GM12878 (cell line): ENCODE measurements around the gene CNNM1.

ENCODE experiments used
- BCL11A ChIP-seq: IDR thresholded peaks from 2 replicates; pipeline ENCODE4 v1.6.1; 2011; ENCODE audit warnings: low read depth, low read length
- CHD2 ChIP-seq: IDR thresholded peaks from 2 replicates; pipeline ENCODE4 v1.6.1; 2011; ENCODE audit warnings: low read depth, low read length, improper control_type of control experiment, borderline replicate concordance
- ESRRA ChIP-seq: IDR thresholded peaks from 2 replicates; pipeline ENCODE4 v1.6.1; 2012; ENCODE audit warnings: mild to moderate bottlenecking, low read length, improper control_type of control experiment
- FOS ChIP-seq: IDR thresholded peaks from 3 replicates; pipeline ENCODE4 v1.6.1; 2011; ENCODE audit warnings: borderline replicate concordance; ENCODE audit not compliant: insufficient read length; ENCODE audit errors: extremely low read depth
- FOXM1 ChIP-seq: IDR thresholded peaks from 2 replicates; pipeline ENCODE4 v1.6.1; 2012; ENCODE audit warnings: low read depth, mild to moderate bottlenecking, inconsistent platforms, low read length, moderate library complexity
- POLR2AphosphoS5 ChIP-seq: IDR thresholded peaks from 2 replicates; pipeline ENCODE4 v1.6.1; 2011; ENCODE audit warnings: mild to moderate bottlenecking, low read length, inconsistent platforms
- RAD21 ChIP-seq: IDR thresholded peaks from 2 replicates; pipeline ENCODE4 v1.6.1; 2011; ENCODE audit warnings: mild to moderate bottlenecking, low read depth, low read length, moderate library complexity; ENCODE audit not compliant: insufficient read depth
- SMAD1 ChIP-seq: fragments of 450-650 bp; IDR thresholded peaks from 2 replicates; pipeline ENCODE4 v1.6.1; 2018; ENCODE audit warnings: mild to moderate bottlenecking, low read depth; ENCODE audit not compliant: partially characterized antibody
- ZNF274 ChIP-seq: IDR thresholded peaks from one replicate; pipeline ENCODE4 v1.8.0; 2011; ENCODE audit not compliant: insufficient read length, insufficient read depth
- ZZZ3 ChIP-seq: IDR thresholded peaks from 2 replicates; pipeline ENCODE4 v1.6.1; 2011; ENCODE audit warnings: low read depth; ENCODE audit not compliant: control insufficient read depth, insufficient read length
- TF ChIP-seq, protein P1 (sequence below): IDR thresholded peaks from 2 replicates; pipeline ENCODE4 v1.6.1; 2011; ENCODE audit warnings: low read depth, mild to moderate bottlenecking, low read length, moderate library complexity, borderline replicate concordance; ENCODE audit errors: extremely low read depth
- TF ChIP-seq, protein P2 (sequence below), 3 experiments: IDR thresholded peaks in 2 of 3; conservative IDR thresholded peaks in 1 of 3; 2 replicates each; pipeline ENCODE4 v1.5.1; 2011; ENCODE audit warnings: low read depth in 3 of 3, low read length in 3 of 3, mild to moderate bottlenecking in 3 of 3, control low read depth in 2 of 3, moderate library complexity in 2 of 3, inconsistent platforms in 1 of 3, mixed read lengths in 1 of 3; ENCODE audit not compliant: control insufficient read depth in 2 of 3, insufficient read depth in 1 of 3; ENCODE audit errors: extremely low read depth in 1 of 3
- TF ChIP-seq, protein P3 (sequence below): fragments of 450-650 bp; IDR thresholded peaks from 2 replicates; pipeline ENCODE4 v1.6.1; 2017; ENCODE audit warnings: antibody characterized with exemption, mild to moderate bottlenecking, moderate library complexity
- TF ChIP-seq, protein P4 (sequence below): fragments of 450-650 bp; formaldehyde crosslinking; IDR thresholded peaks from 2 replicates; pipeline ENCODE4 v1.4.0; 2020; ENCODE audit warnings: mild to moderate bottlenecking, moderate library complexity

DNA sequence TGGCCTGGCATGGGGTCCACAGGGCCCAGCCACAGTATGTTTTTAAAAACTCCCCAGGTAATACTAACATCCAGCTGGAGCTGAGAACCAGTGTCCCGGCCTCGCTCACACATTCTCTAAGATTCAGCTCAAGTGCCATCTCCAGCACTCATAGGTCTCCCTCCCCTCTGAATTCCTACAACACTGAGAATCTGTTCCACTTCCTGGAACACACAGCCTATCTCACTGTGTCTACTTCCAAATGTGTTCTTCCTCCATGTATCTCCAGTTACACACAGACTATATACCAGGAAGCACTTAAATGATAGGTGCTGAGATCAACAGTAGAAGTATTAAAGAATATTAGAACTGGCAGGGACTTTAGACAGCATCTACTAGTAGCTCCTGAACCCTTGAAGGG, 90.5 kb downstream of the CNNM1 start:
- TF ChIP-seq, protein P1, sequence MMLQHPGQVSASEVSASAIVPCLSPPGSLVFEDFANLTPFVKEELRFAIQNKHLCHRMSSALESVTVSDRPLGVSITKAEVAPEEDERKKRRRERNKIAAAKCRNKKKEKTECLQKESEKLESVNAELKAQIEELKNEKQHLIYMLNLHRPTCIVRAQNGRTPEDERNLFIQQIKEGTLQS, result no peak
- TF ChIP-seq, protein P2, sequence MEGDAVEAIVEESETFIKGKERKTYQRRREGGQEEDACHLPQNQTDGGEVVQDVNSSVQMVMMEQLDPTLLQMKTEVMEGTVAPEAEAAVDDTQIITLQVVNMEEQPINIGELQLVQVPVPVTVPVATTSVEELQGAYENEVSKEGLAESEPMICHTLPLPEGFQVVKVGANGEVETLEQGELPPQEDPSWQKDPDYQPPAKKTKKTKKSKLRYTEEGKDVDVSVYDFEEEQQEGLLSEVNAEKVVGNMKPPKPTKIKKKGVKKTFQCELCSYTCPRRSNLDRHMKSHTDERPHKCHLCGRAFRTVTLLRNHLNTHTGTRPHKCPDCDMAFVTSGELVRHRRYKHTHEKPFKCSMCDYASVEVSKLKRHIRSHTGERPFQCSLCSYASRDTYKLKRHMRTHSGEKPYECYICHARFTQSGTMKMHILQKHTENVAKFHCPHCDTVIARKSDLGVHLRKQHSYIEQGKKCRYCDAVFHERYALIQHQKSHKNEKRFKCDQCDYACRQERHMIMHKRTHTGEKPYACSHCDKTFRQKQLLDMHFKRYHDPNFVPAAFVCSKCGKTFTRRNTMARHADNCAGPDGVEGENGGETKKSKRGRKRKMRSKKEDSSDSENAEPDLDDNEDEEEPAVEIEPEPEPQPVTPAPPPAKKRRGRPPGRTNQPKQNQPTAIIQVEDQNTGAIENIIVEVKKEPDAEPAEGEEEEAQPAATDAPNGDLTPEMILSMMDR (IDR thresholded peaks at IDR 0.05 in 2 of 3, conservative IDR thresholded peaks at IDR 0.05 in 1 of 3; ENCODE audit: control insufficient read depth in 2 of 3, extremely low read depth in 1 of 3, insufficient read depth in 1 of 3, low read depth in 3 of 3, low read length in 3 of 3), result no peak
- no peak for TF ChIP-seq CHD2
- TF ChIP-seq, protein P3, sequence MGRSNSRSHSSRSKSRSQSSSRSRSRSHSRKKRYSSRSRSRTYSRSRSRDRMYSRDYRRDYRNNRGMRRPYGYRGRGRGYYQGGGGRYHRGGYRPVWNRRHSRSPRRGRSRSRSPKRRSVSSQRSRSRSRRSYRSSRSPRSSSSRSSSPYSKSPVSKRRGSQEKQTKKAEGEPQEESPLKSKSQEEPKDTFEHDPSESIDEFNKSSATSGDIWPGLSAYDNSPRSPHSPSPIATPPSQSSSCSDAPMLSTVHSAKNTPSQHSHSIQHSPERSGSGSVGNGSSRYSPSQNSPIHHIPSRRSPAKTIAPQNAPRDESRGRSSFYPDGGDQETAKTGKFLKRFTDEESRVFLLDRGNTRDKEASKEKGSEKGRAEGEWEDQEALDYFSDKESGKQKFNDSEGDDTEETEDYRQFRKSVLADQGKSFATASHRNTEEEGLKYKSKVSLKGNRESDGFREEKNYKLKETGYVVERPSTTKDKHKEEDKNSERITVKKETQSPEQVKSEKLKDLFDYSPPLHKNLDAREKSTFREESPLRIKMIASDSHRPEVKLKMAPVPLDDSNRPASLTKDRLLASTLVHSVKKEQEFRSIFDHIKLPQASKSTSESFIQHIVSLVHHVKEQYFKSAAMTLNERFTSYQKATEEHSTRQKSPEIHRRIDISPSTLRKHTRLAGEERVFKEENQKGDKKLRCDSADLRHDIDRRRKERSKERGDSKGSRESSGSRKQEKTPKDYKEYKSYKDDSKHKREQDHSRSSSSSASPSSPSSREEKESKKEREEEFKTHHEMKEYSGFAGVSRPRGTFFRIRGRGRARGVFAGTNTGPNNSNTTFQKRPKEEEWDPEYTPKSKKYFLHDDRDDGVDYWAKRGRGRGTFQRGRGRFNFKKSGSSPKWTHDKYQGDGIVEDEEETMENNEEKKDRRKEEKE, result no peak
- TF ChIP-seq SMAD1, result no peak
- TF ChIP-seq, protein P4, sequence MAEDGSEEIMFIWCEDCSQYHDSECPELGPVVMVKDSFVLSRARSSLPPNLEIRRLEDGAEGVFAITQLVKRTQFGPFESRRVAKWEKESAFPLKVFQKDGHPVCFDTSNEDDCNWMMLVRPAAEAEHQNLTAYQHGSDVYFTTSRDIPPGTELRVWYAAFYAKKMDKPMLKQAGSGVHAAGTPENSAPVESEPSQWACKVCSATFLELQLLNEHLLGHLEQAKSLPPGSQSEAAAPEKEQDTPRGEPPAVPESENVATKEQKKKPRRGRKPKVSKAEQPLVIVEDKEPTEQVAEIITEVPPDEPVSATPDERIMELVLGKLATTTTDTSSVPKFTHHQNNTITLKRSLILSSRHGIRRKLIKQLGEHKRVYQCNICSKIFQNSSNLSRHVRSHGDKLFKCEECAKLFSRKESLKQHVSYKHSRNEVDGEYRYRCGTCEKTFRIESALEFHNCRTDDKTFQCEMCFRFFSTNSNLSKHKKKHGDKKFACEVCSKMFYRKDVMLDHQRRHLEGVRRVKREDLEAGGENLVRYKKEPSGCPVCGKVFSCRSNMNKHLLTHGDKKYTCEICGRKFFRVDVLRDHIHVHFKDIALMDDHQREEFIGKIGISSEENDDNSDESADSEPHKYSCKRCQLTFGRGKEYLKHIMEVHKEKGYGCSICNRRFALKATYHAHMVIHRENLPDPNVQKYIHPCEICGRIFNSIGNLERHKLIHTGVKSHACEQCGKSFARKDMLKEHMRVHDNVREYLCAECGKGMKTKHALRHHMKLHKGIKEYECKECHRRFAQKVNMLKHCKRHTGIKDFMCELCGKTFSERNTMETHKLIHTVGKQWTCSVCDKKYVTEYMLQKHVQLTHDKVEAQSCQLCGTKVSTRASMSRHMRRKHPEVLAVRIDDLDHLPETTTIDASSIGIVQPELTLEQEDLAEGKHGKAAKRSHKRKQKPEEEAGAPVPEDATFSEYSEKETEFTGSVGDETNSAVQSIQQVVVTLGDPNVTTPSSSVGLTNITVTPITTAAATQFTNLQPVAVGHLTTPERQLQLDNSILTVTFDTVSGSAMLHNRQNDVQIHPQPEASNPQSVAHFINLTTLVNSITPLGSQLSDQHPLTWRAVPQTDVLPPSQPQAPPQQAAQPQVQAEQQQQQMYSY, result no peak
- TF ChIP-seq ZNF274, result no peak
- TF ChIP-seq RAD21, result no peak
- no peak for TF ChIP-seq FOXM1
- TF ChIP-seq BCL11A, result no peak
- no peak for TF ChIP-seq POLR2AphosphoS5
- TF ChIP-seq ESRRA, result no peak
- TF ChIP-seq ZZZ3, result no peak
- TF ChIP-seq FOS, result no peak
